K562 (cell line): ENCODE data around the gene NUBP2. TPM values are rescaled to one million over a fixed set of nuclear protein-coding genes. Genes with fewer than 3 reads are reported as not detected.

Source experiments
- BCL6 ChIP-seq: fragments of 250-450 bp; sonication (Bioruptor Pico); IDR thresholded peaks from 2 replicates; pipeline ENCODE4 v1.4.0; 2020
- CBFA2T2 ChIP-seq: fragments of 450-650 bp; conservative IDR thresholded peaks from 2 replicates; pipeline ENCODE4 v1.6.1; 2017; ENCODE audit warnings: mild to moderate bottlenecking
- CBX3 ChIP-seq, 2 experiments: IDR thresholded peaks; 1 replicate in 1 of 2; 2 replicates in 1 of 2; pipeline ENCODE4 v1.6.1; 2012; ENCODE audit warnings: inconsistent platforms in 2 of 2, low read length in 2 of 2, borderline replicate concordance in 1 of 2, control low read depth in 1 of 2
- CHD1 ChIP-seq: fragments of 200-600 bp; sonication (generic); IDR thresholded peaks from one replicate; pipeline ENCODE4 v1.6.1; 2012; ENCODE audit warnings: mild to moderate bottlenecking, moderate library complexity, low read length, inconsistent platforms
- CXXC5 ChIP-seq: fragments of 250-450 bp; sonication (Bioruptor Pico); IDR thresholded peaks from 2 replicates; pipeline ENCODE4 v1.8.0; 2022; ENCODE audit warnings: inconsistent platforms, mild to moderate bottlenecking, moderate library complexity
- HSF4 ChIP-seq: fragments of 250-450 bp; sonication (Bioruptor Pico); IDR thresholded peaks from 2 replicates; pipeline ENCODE4 v2.1.2; 2022; ENCODE audit warnings: mild to moderate bottlenecking, moderate library complexity, borderline replicate concordance
- KDM5B ChIP-seq: fragments of 200-600 bp; sonication (generic); IDR thresholded peaks from 2 replicates; pipeline ENCODE4 v1.6.1; 2012; ENCODE audit warnings: low read depth, mild to moderate bottlenecking, moderate library complexity, low read length, control low read depth, inconsistent platforms; ENCODE audit not compliant: insufficient replicate concordance
- KLF16 ChIP-seq: IDR thresholded peaks from 2 replicates; pipeline ENCODE4 v1.6.1; 2016; ENCODE audit warnings: antibody characterized with exemption
- POLR2AphosphoS5 ChIP-seq: IDR thresholded peaks from 2 replicates; pipeline ENCODE4 v1.6.1; 2011; ENCODE audit warnings: mild to moderate bottlenecking, low read depth, low read length, moderate library complexity; ENCODE audit not compliant: control insufficient read depth, insufficient read depth
- RBFOX2 ChIP-seq: fragments of 200-400 bp; formaldehyde crosslinking; IDR thresholded peaks from 2 replicates; pipeline ENCODE4 v1.6.1; 2017; ENCODE audit warnings: low read depth, mild to moderate bottlenecking, low read length, moderate library complexity
- RFX1 ChIP-seq: fragments of 450-650 bp; IDR thresholded peaks from 2 replicates; pipeline ENCODE4 v1.6.1; 2016; ENCODE audit warnings: mild to moderate bottlenecking, moderate library complexity
- SAFB ChIP-seq: fragments of 200-400 bp; formaldehyde crosslinking; IDR thresholded peaks from 2 replicates; pipeline ENCODE4 v1.6.1; 2017; ENCODE audit warnings: low read depth, low read length, borderline replicate concordance
- SNRNP70 ChIP-seq: fragments of 200-400 bp; formaldehyde crosslinking; optimal IDR thresholded peaks from 2 replicates; pipeline ENCODE3; 2017; ENCODE audit warnings: low read depth, low read length
- TSC22D4 ChIP-seq: fragments of 450-650 bp; IDR thresholded peaks from 2 replicates; pipeline ENCODE4 v1.6.1; 2016; ENCODE audit warnings: missing genetic modification characterization, missing biosample characterization, control low read depth
- YBX1 ChIP-seq: fragments of 450-650 bp; IDR thresholded peaks from 2 replicates; pipeline ENCODE4 v1.7.1; 2016; ENCODE audit warnings: mild to moderate bottlenecking
- ZBTB26 ChIP-seq: fragments of 450-650 bp; formaldehyde crosslinking; IDR thresholded peaks from 2 replicates; pipeline ENCODE4 v1.4.0; 2022; ENCODE audit warnings: missing genetic modification characterization
- ZNF780A ChIP-seq: fragments of 250-450 bp; sonication (Bioruptor Pico); IDR thresholded peaks from 2 replicates; pipeline ENCODE4 v1.5.0; 2021; ENCODE audit warnings: mild to moderate bottlenecking
- polyA plus RNA-seq, 8 experiments: library from polyadenylated mRNA; depleted of rRNA in 4 of 8; stranded (reverse) in 5 of 8; unstranded in 3 of 8; fragments of >200 nt; fragmentation: Nextera tagmentation in 2 of 8; fragmentation: Illumina TruSeq in 1 of 8; extraction: Ambion mirVana in 2 of 8; extraction: Trizol in 1 of 8; gene quantifications; 2 replicates each; pipeline versions ENCODE4 v1.2.1 to v1.2.3, GENCODE V29; 2011 to 2014; ENCODE audit warnings: inconsistent platforms in 1 of 8, missing spikeins in 1 of 8
- total RNA-seq, 7 experiments: library from RNA; depleted of rRNA in 6 of 7; stranded (reverse); fragments of >200 nt in 6 of 7; fragmentation: Illumina TruSeq in 2 of 7; extraction: Trizol in 2 of 7; gene quantifications; 2 replicates each; pipeline versions ENCODE4 v1.2.1 to v1.2.3, GENCODE V29; 2011 to 2021; ENCODE audit warnings: low replicate concordance in 1 of 7
- TF ChIP-seq, protein P1 (sequence below): fragments of 250-450 bp; sonication (Bioruptor Pico); IDR thresholded peaks from 2 replicates; pipeline ENCODE4 v1.5.0; 2021; ENCODE audit warnings: mild to moderate bottlenecking, moderate library complexity
- TF ChIP-seq, protein P2 (sequence below): fragments of 250-450 bp; sonication (Bioruptor Pico); IDR thresholded peaks from 2 replicates; pipeline ENCODE4 v1.5.0; 2021; ENCODE audit warnings: mild to moderate bottlenecking, borderline replicate concordance
- TF ChIP-seq, protein P3 (sequence below): fragments of 450-650 bp; IDR thresholded peaks from 2 replicates; pipeline ENCODE4 v1.6.1; 2016; ENCODE audit warnings: missing biosample characterization, missing genetic modification characterization

The NUBP2 gene
- total and polyA plus RNA-seq, 9 of the 15 experiments (the other 6 are each of a cell fraction or from before 2014, with no cell fraction given), result 1.8 to 115 (median 24.0) TPM

DNA sequence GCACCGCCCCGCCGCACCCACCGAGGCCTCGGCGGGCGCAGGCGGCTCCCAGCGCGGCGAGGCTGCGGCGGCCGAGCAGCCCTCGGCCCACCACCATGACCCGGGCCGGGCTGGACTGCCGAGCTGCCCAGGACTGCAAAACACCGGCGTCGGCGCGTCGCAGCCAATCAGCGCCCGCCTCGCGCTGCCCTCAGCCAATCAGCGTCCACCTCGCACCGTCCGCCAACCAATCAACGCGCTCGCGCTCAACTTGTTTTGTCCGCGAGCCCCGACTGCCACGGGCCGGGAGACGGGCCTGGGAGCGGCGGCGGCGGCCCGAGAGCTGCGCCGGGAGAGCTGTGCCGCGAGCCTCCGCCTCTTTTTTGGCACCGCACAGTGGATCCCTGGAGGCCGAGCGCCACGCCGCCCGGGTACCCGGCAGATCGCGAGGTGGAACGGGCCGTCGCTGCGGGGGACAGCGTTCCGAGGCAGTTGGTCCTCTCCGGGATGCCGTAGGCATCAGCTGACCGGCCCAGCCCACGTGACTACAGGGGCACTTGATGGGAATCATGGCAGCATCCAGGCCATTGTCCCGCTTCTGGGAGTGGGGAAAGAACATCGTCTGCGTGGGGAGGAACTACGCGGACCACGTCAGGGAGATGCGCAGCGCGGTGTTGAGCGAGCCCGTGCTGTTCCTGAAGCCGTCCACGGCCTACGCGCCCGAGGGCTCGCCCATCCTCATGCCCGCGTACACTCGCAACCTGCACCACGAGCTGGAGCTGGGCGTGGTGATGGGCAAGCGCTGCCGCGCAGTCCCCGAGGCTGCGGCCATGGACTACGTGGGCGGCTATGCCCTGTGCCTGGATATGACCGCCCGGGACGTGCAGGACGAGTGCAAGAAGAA, 44.2 kb downstream of the NUBP2 start, which contains the start of the genes FAHD1 and HAGH (continued):
- TF ChIP-seq CXXC5 (CRISPR knock-in tag), result peak; percentile 94
- TF ChIP-seq KDM5B, result peak; percentile 64
- peak in 1 of 2 experiments; percentile 88; a peak in 2 of 3 replicates for TF ChIP-seq CBX3 (IDR thresholded peaks at IDR 0.05; ENCODE audit: borderline replicate concordance in 1 of 2, low read length in 2 of 2)
- TF ChIP-seq TSC22D4, result no peak
- TF ChIP-seq, protein P1, sequence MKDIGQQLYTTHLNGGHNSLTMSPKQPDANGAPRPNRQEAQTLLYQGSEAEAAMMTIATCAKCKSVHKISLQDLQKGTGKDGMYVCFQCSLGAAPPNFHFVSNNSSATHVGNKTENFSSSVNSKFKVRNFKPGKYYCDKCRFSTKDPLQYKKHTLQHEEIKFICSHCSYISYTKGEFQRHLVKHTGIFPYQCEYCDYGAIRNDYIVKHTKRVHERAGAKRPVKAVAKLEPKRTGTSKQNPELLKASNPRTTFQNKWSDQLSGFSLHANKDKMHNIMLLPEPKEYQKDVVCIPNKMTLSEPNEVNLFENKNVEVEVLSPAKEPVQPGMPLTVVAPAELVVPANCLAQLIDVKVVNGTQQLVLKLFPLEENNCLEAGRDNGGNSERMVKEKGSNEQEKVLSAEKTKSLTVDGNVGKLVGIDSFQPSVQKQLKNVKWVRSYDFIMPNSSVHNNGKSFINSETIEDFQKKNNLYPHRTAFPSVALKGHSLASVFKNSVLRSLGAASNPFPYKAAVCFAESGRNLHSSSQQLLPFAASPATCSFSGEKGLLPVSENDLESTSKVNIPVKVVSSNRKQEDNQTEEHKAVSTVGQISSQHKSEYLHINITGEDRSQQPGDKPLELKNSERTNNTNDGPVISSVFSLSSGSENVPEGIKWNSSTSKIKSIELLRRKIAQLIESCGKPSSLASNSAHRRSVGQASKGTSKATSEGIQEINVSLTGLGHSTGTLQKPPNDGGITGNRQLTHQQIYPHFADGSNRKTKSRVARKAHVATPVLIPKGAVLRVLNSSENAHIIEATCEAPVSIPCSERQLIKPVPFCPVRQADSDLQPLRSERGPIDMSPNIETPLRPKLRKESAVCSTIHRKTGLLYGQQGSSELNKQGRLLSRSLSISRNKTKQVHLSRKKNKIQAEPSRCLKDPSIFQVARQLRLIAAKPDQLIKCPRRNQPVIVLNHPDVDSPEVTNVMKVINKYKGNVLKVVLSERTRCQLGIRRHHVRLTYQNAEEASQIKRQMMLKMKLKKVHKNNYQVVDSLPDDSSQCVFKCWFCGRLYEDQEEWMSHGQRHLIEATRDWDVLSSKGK (CRISPR knock-in tag), result no peak
- TF ChIP-seq, protein P2, sequence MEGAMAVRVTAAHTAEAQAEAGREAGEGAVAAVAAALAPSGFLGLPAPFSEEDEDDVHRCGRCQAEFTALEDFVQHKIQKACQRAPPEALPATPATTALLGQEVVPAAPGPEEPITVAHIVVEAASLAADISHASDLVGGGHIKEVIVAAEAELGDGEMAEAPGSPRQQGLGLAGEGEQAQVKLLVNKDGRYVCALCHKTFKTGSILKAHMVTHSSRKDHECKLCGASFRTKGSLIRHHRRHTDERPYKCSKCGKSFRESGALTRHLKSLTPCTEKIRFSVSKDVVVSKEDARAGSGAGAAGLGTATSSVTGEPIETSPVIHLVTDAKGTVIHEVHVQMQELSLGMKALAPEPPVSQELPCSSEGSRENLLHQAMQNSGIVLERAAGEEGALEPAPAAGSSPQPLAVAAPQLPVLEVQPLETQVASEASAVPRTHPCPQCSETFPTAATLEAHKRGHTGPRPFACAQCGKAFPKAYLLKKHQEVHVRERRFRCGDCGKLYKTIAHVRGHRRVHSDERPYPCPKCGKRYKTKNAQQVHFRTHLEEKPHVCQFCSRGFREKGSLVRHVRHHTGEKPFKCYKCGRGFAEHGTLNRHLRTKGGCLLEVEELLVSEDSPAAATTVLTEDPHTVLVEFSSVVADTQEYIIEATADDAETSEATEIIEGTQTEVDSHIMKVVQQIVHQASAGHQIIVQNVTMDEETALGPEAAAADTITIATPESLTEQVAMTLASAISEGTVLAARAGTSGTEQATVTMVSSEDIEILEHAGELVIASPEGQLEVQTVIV, result no peak
- TF ChIP-seq POLR2AphosphoS5, result no peak
- no peak for TF ChIP-seq SNRNP70
- no peak for TF ChIP-seq ZBTB26 (CRISPR knock-in tag)
- peak; percentile 79 for TF ChIP-seq RBFOX2
- no peak for TF ChIP-seq RFX1
- TF ChIP-seq KLF16, result peak; percentile 94
- peak; percentile 96 for TF ChIP-seq CBFA2T2
- TF ChIP-seq BCL6 (CRISPR knock-in tag), result no peak
- no peak for TF ChIP-seq HSF4
- TF ChIP-seq SAFB, result no peak
- no peak for TF ChIP-seq ZNF780A (CRISPR knock-in tag)
- TF ChIP-seq, protein P3, sequence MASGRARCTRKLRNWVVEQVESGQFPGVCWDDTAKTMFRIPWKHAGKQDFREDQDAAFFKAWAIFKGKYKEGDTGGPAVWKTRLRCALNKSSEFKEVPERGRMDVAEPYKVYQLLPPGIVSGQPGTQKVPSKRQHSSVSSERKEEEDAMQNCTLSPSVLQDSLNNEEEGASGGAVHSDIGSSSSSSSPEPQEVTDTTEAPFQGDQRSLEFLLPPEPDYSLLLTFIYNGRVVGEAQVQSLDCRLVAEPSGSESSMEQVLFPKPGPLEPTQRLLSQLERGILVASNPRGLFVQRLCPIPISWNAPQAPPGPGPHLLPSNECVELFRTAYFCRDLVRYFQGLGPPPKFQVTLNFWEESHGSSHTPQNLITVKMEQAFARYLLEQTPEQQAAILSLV (tag), result no peak
- no peak for TF ChIP-seq CHD1
- TF ChIP-seq YBX1, result no peak
